BLaER1 treated with 17β-estradiol and CSF1 and Interleukin-3, amounts not matched to agents 10 nM and 100 nM (cell line): ENCODE measurements around the gene HDAC9.

Source experiments
- H3K27ac ChIP-seq, 11 experiments: shearing (Covaris generic); formaldehyde crosslinking; 2 replicates each; pipeline ENCODE4 v1.8.1; 2022
- H3K27me3 ChIP-seq, 11 experiments: shearing (Covaris generic); formaldehyde crosslinking; 2 replicates each; pipeline ENCODE4 v1.8.1; 2022
- H3K36me3 ChIP-seq, 11 experiments: shearing (Covaris generic); formaldehyde crosslinking; 2 replicates each; pipeline ENCODE4 v1.8.1; 2022
- H3K4me1 ChIP-seq, 10 experiments: shearing (Covaris generic); formaldehyde crosslinking; 2 replicates each; pipeline ENCODE4 v1.8.1; 2022
- H3K4me2 ChIP-seq, 11 experiments: shearing (Covaris generic); formaldehyde crosslinking; 2 replicates each; pipeline ENCODE4 v1.8.1; 2022
- H3K4me3 ChIP-seq, 10 experiments: shearing (Covaris generic); formaldehyde crosslinking; 2 replicates each; pipeline ENCODE4 v1.8.1; 2022
- H3K9ac ChIP-seq, 11 experiments: shearing (Covaris generic); formaldehyde crosslinking; 2 replicates each; pipeline ENCODE4 v1.8.1; 2022
- H3K9me3 ChIP-seq, 11 experiments: shearing (Covaris generic); formaldehyde crosslinking; replicated peaks in 1 of 11; 2 replicates each; pipeline ENCODE4 v1.8.1; 2022
- H4K20me1 ChIP-seq, 11 experiments: shearing (Covaris generic); formaldehyde crosslinking; 2 replicates each; pipeline ENCODE4 v1.8.1; 2022
- Cebpa-rat ChIP-seq, 11 experiments: shearing (Covaris generic); IDR thresholded peaks; 2 replicates each; pipeline ENCODE4 v1.8.1; 2022

Gene HDAC9

GRCh38 chr7:18524248-18524647 is 28.7 kb downstream of the HDAC9 start:
- no peak for TF ChIP-seq Cebpa-rat (IDR thresholded peaks at IDR 0.05)
- H3K9me3 ChIP-seq, result peaks cover 0 to 6% (median 0%) of the 10 kb centered on the region in 11 experiments; a peak in 4 of 22 replicates
- H3K36me3 ChIP-seq, result peaks cover 0 to 3% (median 0%) of the 10 kb centered on the region in 11 experiments; a peak in 2 of 22 replicates
- H3K4me2 ChIP-seq, result no peak overlapping the region
- H4K20me1 ChIP-seq, result no peaks in the 10 kb centered on the region
- no peak overlapping the region for H3K9ac ChIP-seq
- H3K4me1 ChIP-seq, result peaks cover 29 to 88% (median 56%) of the 10 kb centered on the region in 10 experiments
- peak overlapping the region in 3 of 11 experiments; percentile 21 to 32 (median 31); a peak in 5 of 22 replicates for H3K27ac ChIP-seq
- no peak overlapping the region for H3K4me3 ChIP-seq
- H3K27me3 ChIP-seq, result no peaks in the 10 kb centered on the region

GRCh38 chr7:18526368-18526878 is 30.9 kb downstream of the HDAC9 start:
- peak overlapping the region in 1 of 10 experiments; percentile 10; a peak in 1 of 20 replicates for H3K4me3 ChIP-seq
- H3K36me3 ChIP-seq, result peaks cover 0 to 3% (median 0%) of the 10 kb centered on the region in 11 experiments; a peak in 2 of 22 replicates
- no peak for TF ChIP-seq Cebpa-rat (IDR thresholded peaks at IDR 0.05)
- H3K27me3 ChIP-seq, result no peaks in the 10 kb centered on the region
- no peaks in the 10 kb centered on the region for H4K20me1 ChIP-seq
- H3K4me2 ChIP-seq, result peak overlapping the region in 9 of 11 experiments; percentile 5 to 71 (median 53); a peak in 15 of 22 replicates
- H3K4me1 ChIP-seq, result peaks cover 23 to 83% (median 48%) of the 10 kb centered on the region in 10 experiments
- peak overlapping the region in 6 of 11 experiments; percentile 23 to 93 (median 76); a peak in 10 of 22 replicates for H3K27ac ChIP-seq
- H3K9me3 ChIP-seq, result peaks cover 0 to 6% (median 0%) of the 10 kb centered on the region in 11 experiments; a peak in 4 of 22 replicates
- H3K9ac ChIP-seq, result peak overlapping the region in 2 of 11 experiments; percentile 42 to 49; a peak in 3 of 22 replicates

GRCh38 chr7:18529239-18529638 is 33.7 kb downstream of the HDAC9 start:
- H3K9me3 ChIP-seq, result peaks cover 0 to 6% (median 0%) of the 10 kb centered on the region in 11 experiments; a peak in 4 of 22 replicates
- H3K36me3 ChIP-seq, result peaks cover 0 to 4% (median 0%) of the 10 kb centered on the region in 11 experiments; a peak in 2 of 22 replicates
- no peaks in the 10 kb centered on the region for H3K27me3 ChIP-seq
- peak overlapping the region in 2 of 11 experiments; percentile 24 to 54; a peak in 4 of 22 replicates for H3K9ac ChIP-seq
- H3K4me2 ChIP-seq, result peak overlapping the region in 10 of 11 experiments; percentile 15 to 86 (median 57); a peak in 17 of 22 replicates
- TF ChIP-seq Cebpa-rat (IDR thresholded peaks at IDR 0.05), result no peak
- peak overlapping the region in 9 of 11 experiments; percentile 2 to 93 (median 90); a peak in 16 of 22 replicates for H3K27ac ChIP-seq
- H4K20me1 ChIP-seq, result no peaks in the 10 kb centered on the region
- H3K4me1 ChIP-seq, result peaks cover 23 to 91% (median 64%) of the 10 kb centered on the region in 10 experiments
- H3K4me3 ChIP-seq, result no peak overlapping the region

GRCh38 chr7:18530224-18531179 is 35.0 kb downstream of the HDAC9 start:
- Histone ChIP-seq H3K27ac (peak overlapping the region in 10 of 11 experiments; percentile 38 to 93 (median 86); a peak in 20 of 22 replicates), H3K9me3 (peaks cover 0 to 6% (median 0%) of the 10 kb centered on the region in 11 experiments; a peak in 5 of 22 replicates), H3K4me2 (peak overlapping the region; percentile 30 to 86 (median 67)), H3K36me3 (peaks cover 0 to 10% (median 0%) of the 10 kb centered on the region in 11 experiments; a peak in 2 of 22 replicates), H3K9ac (peak overlapping the region in 9 of 11 experiments; percentile 4 to 83 (median 62); a peak in 16 of 22 replicates), H3K4me3 (peak overlapping the region in 4 of 10 experiments; percentile 17 to 38 (median 28); a peak in 6 of 20 replicates), H3K4me1 (peaks cover 23 to 89% (median 69%) of the 10 kb centered on the region in 10 experiments), H3K27me3 (no peaks in the 10 kb centered on the region), H4K20me1 (no peaks in the 10 kb centered on the region)
- TF ChIP-seq Cebpa-rat (IDR thresholded peaks at IDR 0.05), result no peak

GRCh38 chr7:18531539-18531938 is 36.0 kb downstream of the HDAC9 start:
- H3K9me3 ChIP-seq, result peaks cover 0 to 6% (median 0%) of the 10 kb centered on the region in 11 experiments; a peak in 5 of 22 replicates
- no peaks in the 10 kb centered on the region for H3K27me3 ChIP-seq
- H3K9ac ChIP-seq, result peak overlapping the region in 6 of 11 experiments; percentile 48 to 83 (median 68); a peak in 9 of 22 replicates
- TF ChIP-seq Cebpa-rat (IDR thresholded peaks at IDR 0.05), result no peak
- peak overlapping the region in 8 of 11 experiments; percentile 33 to 93 (median 90); a peak in 15 of 22 replicates for H3K27ac ChIP-seq
- H3K4me3 ChIP-seq, result no peak overlapping the region; a peak in 1 of 20 replicates
- peak overlapping the region; percentile 8 to 86 (median 46); a peak in 17 of 22 replicates for H3K4me2 ChIP-seq
- peaks cover 0 to 16% (median 0%) of the 10 kb centered on the region in 11 experiments; a peak in 3 of 22 replicates for H3K36me3 ChIP-seq
- no peaks in the 10 kb centered on the region for H4K20me1 ChIP-seq
- H3K4me1 ChIP-seq, result peaks cover 18 to 83% (median 60%) of the 10 kb centered on the region in 10 experiments

GRCh38 chr7:18532813-18533212 is 37.3 kb downstream of the HDAC9 start:
- no peak overlapping the region for H3K4me3 ChIP-seq
- no peak for TF ChIP-seq Cebpa-rat (IDR thresholded peaks at IDR 0.05)
- H3K4me1 ChIP-seq, result peaks cover 16 to 77% (median 54%) of the 10 kb centered on the region in 10 experiments
- peaks cover 0 to 3% (median 0%) of the 10 kb centered on the region in 11 experiments; a peak in 5 of 22 replicates for H3K9me3 ChIP-seq
- no peak overlapping the region; a peak in 1 of 22 replicates for H3K9ac ChIP-seq
- peak overlapping the region in 5 of 11 experiments; percentile 9 to 93 (median 90); a peak in 7 of 22 replicates for H3K27ac ChIP-seq
- peak overlapping the region in 8 of 11 experiments; percentile 16 to 86 (median 44); a peak in 13 of 22 replicates for H3K4me2 ChIP-seq
- no peaks in the 10 kb centered on the region for H3K27me3 ChIP-seq
- H3K36me3 ChIP-seq, result peaks cover 0 to 15% (median 0%) of the 10 kb centered on the region in 11 experiments; a peak in 3 of 22 replicates
- no peaks in the 10 kb centered on the region for H4K20me1 ChIP-seq

GRCh38 chr7:18534481-18534880 is 38.9 kb downstream of the HDAC9 start:
- Histone ChIP-seq H3K27ac (peak overlapping the region in 4 of 11 experiments; percentile 8 to 51 (median 20); a peak in 3 of 22 replicates), H3K4me1 (peaks cover 9 to 72% (median 48%) of the 10 kb centered on the region in 10 experiments)

More at GRCh38 chr7:18534481-18534880, 38.9 kb downstream of the HDAC9 start:
- Histone ChIP-seq H4K20me1 (no peaks in the 10 kb centered on the region), H3K27me3 (no peaks in the 10 kb centered on the region), H3K9me3 (no peaks in the 10 kb centered on the region; a peak in 2 of 22 replicates), H3K4me2 (peak overlapping the region in 6 of 11 experiments; percentile 6 to 86 (median 34); a peak in 8 of 22 replicates), H3K4me3 (no peak overlapping the region), H3K9ac (no peak overlapping the region), H3K36me3 (peaks cover 0 to 12% (median 0%) of the 10 kb centered on the region in 11 experiments; a peak in 2 of 22 replicates)
- no peak for TF ChIP-seq Cebpa-rat (IDR thresholded peaks at IDR 0.05)
